ENCODE measurements around the gene HNRNPAB.

HNRNPAB gene

DNA sequence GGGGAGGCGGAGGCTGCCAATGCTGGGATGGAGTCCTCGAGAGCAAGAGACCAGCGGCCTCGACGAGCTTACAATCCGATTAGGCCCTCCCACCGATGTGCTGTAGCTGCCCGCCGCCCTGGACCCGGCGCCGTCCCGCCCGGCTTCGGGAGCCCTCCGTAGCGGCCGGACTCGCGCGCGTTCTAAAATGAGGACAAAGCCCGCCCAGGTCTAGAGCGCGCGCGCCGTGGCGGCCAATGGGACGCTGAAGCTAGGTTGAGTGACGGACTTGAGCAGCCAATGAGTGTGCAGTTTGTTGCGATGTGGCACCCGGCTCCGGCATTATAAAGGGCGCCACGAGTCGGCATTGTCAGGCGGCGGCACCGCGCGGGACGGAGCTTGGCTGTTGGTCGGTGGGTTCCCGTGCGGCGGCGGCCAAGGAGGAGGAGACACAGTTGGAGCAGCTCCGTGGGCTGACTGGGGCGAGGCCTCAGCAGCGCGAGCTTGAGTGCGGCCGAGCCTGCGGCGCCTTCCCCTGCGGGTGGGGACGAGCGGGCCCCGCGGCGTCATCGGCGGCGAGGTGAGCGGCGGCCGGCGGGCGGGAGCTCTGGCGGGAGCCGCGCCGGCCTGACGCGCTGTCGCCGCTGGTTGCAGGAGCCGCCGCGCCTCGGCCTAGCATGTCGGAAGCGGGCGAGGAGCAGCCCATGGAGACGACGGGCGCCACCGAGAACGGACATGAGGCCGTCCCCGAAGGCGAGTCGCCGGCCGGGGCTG lies at the start of gene HNRNPAB:
Gene HNRNPAB, plus strand, starts transcription at position 352 of the 753 bp plus-strand sequence. Its CDS starts 305 bp downstream, at position 657.
- peak; percentile 89 for DNase-seq

DNA sequence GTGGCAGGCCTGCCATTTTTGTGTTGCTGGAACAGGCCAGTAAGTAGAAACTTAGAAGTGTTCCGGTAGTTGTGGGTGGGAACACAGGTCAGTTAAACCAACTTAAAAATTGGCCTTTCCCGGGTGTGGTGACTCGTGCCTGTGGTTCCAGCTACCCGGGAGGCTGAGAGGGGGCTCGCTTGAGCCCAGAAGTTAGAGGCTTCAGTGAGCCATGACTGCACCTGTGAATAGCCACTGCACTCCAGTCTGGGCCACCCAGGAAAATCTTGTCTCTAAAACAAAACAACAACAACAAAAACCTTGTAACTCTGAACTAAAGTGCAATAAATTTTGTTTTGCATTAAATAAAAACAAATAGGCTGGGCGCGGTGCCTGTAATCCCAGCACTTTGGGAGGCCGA lies 49.3 kb upstream of the HNRNPAB start:
- no peak for DNase-seq

DNA sequence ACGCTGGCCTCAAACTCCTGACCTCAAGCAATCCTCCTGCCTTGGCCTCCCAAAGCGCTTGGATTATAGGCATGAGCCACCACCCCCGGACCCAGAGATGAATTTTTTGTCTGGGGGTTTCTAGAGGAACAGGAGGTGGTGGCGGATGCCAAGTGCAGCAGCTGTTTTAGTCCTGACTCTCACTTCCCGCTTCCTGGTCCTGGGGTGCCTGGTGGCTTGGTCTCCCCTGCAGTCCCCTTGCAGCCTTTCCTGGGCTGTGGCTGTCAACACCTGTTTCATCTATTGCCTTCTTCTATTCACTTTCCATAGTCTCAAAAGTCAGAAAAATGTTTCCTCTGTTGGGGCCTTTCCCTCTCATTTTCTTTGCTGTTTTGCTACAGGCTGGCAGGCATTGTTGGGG lies 44.2 kb upstream of the HNRNPAB start:
- DNase-seq: no peak

DNA sequence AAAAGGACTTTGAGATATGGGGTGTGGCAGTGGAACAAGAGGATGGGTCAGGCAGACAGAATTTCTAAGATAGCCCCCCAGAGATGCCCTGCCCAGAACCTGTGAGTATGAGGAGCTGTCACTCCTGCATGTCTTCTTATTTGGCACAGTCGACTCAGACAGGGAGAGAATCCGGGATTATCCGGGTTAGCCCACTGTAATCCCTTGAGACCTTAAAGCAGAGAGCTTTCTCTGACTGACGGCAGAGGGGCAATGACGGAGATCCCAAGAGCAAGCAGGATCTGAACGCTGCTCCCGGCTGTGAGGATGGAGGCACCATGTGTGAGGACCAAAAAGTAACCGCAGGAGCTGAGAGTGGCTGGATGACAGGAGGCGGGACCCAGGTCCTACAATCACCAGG lies 41.9 kb upstream of the HNRNPAB start:
- no peak for DNase-seq

DNA sequence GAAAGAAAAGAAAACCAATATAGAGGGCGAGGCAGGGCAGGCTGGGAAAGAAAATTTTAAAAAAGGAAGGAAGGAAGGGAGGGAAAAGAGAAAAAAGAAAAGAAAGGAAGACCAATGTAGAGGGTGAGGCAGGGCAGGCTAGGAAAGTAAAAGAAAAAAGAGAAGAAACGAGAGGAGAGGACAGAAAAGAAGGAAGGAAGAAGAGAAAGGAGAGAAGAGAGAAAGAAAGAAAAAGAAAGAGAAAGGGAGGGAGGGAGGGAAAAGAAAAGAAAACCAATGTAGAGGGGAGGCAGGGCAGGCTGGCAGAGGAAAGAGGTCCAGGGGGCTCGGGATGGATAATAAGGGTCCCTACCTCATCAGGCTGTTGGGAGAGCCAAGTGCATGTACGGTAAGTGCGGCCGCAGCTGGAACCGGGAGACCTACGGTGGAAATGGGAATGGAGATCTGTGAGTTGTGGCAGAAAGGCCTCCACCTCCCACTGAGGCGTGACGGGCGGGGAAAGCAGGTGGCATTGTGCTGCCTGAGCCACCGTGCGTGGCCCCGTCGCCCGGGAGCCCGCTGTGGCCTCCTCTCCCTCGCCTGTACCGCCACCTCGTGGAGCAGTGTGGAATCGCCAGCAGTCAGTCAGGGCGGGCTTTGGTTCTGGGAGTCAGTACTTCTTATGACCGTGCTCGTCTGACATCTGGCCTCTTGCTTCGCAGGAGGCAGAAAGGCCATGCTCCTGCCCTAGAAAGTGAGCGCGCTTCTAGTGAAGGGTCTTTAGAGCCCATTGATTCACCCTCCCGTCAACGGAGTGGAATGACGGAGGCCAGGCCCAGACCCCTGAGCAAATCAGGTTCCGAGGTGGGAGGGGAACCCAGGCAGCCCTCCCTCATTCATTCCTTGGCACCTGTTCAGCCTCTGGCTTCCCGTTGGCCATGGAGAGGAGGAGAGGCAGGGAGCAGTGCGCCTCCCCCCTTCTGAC lies 40.3 kb upstream of the HNRNPAB start:
- peak; percentile 91 for DNase-seq

DNA sequence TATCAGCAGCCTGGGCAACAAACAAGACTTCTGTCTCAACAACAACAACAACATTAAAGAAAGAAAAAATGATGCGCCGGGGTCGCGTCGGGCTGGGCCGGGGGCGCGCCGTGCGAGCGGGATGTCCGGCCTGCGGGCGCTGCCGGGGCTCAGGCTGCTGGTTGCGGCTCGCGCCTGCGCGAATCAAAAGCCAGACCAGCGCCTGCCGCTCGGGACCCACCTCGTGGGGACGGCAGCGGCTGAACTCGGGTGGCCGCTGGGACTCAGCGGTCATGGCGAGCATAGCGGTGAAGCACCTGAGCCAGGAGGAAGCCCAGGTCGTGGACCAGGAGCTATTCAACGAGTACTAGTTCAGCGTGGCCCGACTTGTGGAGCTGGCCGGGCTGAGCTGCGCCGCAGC lies 38.8 kb upstream of the HNRNPAB start:
- DNase-seq: no peak

DNA sequence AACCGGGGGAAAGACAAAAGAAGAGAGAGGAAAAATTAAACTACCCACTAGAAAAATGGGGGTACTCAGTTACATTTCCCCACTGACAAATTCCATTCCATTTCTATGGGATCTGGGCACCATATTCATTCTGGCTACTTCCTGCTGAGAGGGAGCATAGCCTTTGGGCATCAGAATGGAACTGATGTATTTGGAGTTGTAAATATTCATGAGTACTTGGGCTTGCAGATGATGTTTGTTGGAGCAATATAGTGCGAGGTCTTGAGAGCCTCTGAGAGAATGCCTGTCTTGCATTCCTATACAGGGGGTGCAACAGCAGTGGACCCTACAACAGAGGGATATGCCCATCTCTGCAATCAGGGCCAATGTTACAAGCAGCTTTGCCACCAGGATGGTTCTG lies 33.9 kb upstream of the HNRNPAB start:
- DNase-seq: no peak

DNA sequence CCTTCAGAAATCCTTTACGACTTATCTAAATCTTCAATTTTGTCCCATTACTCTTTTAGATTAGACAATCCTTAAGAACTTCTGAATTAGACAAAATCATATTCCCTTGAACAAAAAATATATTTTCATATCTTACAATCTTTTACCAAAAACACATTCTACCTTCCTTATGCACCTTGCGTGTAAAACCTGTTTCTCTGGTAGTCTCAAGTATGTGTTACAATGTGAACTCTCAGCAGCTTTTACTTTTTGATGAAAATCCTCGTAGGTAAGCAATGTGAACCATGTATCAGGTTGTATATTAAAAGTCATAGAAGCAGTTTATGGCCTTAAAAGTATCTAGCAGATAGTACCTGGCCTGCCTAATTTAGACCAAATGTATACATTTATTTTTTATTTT lies 29.9 kb upstream of the HNRNPAB start:
- DNase-seq: no peak

DNA sequence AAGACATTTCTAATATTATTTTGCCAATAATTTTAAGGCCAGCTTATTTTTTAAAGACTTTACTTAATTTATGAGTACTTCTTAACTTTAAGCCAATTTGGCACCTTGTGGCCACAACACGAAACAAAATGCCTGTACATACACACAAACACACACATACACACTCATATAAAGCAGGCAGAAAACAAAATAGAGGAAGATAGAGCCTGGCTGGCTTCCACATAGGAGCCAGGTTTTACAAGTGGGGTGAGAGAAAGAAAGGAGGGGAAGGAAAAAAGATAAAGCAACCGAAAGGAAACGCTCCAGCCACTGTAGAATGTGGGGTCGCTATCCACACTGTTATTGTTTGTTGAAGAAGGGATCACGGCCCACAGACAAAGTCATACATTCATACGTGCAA lies 27.5 kb upstream of the HNRNPAB start:
- DNase-seq: no peak

DNA sequence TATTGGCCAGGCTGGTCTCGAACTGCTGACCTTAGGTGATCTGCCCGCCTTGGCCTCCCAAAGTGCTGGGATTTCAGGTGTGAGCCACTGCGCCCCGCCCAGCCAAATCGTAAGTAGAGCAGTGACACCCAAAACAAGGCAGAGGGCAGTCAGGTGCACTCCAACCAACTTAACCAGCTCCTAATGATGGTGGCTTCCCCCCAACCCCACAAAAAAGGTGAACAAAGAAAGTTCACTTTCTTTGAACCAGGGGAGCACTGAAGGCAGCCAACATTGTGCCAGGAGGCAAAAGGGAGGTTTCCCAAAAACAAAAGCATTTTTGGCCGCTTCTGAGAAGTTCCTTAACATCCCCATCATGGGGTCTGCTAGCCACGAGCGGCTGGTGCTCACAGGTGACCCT lies 26.8 kb upstream of the HNRNPAB start:
- no peak for DNase-seq

DNA sequence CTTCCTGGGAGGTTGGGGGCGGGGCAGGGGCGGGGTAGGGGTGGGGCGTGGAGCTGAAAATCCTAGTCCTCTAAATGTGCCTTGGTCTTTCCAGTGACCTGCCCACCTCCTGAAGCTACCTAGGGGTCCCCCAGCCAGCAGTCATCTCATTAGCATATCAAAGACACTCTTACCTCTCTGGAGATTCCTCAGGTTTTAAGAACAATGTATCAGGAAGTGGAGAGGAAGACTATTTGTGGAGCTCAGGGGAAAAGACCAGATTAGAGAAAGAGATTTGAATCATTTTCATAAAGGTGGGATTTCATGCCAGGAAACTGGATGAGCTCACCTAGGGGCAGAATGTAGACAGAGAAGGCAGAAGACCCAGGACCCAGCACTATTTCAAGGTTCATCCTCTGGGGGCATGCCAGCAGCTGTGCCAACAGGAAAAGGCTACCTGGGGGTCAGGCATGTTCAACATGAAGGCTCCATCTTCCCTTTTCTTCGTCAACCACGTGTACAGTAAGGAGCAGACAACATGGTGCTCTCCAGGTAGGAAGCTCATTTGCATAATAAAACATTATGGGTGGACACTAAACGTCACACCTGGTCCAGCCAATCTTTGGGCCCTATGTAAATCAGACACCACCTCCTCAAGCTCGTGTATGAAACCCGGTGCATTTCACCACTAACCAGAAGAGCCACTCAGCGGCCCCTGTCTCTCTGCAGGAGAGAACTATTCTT lies 24.0 kb upstream of the HNRNPAB start:
- no peak for DNase-seq

DNA sequence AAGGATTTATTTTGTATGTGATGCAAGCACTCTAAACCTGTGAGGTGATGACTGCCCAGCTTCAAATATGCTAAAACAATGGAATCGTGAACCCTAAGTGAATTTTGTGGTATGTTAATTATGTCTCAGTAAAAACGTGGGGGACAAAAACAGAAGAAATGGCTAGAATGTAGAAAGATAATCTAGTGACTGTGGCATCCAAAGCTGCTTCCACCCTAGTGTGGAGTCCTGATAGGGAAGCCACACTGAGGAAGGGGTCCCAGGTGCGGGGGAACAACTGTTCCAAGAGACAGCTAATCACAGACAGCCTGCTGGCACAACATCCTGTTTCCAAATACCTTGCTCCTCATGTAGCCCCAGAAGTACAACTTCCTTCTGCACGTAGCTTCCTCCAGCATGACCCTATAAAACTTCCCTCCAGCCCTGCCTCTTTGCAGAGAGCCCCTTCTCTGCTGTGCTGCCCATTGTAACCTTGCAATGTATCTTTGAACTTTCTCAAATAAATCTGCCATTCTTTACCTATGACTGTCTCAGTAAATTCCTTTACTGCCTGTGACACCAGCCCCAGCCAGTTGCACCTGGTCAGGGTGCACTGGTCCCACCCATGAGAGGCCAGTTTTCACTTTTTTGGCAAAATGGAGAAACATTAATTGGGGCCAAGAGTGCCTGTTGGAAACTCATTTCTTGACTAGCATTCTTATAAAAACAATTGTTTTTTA lies 22.0 kb upstream of the HNRNPAB start:
- peak; percentile 76 for DNase-seq

DNA sequence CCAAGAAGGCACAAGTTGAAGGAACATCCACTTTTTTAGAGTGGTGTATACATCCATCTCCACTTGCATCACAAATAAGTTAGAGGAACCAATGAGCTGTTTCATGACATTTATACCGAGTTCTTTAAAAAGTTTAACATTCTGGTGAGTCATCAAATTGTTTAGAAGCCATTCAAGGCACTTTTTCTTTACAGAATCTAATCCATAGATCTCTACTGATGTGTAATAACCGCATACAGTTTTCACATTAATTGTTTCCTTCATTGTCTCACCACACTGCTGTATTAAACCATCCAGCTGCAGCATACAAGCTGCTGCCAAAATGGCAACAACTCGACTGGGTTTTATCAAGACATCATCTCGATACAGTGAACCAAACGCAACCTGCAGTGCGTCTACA lies 17.9 kb upstream of the HNRNPAB start:
- DNase-seq: no peak

DNA sequence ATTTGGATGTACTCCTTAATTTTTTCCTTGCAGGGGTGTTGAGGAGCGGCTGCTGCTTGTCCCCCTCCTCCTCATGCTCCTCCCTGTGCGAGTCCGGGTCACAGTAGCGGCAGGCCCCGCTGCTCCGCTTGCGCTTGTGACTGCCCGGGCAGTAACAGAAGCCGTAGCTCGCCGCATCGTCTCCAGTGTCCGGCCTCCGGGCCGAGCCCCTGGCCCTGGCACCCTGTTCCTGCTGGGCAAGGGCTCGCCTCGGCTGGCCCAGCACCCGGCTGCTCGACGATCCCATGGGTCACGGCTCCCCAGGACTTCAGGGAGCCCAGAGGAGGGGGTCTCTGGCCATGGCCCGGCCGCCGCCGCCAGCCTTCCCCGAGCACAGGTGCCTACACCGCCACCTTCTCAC lies 17.3 kb upstream of the HNRNPAB start, which contains the start of gene GMCL2:
Gene GMCL2, minus strand, starts transcription at position 358 of the 400 bp plus-strand sequence. Its CDS starts 72 bp downstream, at position 286.
- DNase-seq: no peak

DNA sequence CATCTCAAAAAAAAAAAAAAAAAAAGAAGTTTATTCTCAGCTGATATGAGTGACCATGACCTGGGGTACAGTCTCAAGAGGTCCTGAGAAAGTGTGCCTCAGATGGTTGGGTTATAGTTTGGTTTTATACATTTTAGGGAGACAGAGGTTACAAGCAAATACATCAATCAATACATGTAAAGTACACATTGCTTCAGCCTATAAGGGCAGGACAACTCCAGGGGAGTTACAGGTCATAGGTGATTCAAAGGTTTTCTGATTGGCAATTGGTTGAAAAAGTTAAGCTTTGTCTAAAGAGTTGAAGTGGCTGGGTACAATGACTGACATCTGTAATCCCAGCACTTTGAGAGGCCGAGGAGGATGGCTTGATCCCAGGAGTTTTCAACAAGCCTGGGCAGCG lies 14.9 kb upstream of the HNRNPAB start:
- DNase-seq: no peak

DNA sequence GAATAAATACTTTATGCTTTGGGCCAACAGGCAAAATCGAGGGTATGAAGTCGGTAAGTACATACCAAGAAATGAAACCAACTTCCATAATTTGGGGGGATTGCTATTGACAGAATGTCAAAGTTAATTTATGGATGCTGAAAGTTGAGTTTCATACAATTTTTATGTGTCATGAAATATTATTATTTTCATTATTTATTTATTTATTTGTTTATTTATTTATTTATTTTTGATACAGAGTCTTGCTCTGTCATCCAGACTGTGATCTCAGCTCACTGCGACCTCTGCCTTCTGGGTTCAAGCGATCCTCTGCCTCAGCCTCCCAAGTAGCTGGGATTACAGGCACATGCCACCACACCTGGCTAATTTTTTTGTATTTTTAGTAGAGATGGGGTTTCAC lies 12.7 kb upstream of the HNRNPAB start:
- no peak for DNase-seq

DNA sequence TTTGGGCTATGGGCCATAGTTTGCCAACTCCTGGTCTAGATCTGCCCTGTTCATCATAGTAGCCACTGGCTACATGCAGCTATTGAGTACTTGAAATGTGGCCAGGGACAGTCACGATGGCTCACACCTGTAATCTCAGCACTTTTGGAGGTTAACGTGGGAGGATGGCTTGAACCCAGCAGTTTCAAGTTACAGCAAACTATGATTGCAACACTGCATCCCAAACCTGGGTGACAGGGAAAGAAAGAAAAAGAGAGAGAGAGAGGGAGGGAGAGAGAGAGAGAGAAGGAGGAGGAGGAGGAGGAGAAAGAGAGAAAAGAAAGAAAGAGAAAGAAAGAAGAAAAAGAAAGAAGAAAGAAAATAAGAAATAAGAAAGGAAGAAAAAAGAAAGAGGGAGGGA lies 12.1 kb upstream of the HNRNPAB start:
- DNase-seq: no peak

DNA sequence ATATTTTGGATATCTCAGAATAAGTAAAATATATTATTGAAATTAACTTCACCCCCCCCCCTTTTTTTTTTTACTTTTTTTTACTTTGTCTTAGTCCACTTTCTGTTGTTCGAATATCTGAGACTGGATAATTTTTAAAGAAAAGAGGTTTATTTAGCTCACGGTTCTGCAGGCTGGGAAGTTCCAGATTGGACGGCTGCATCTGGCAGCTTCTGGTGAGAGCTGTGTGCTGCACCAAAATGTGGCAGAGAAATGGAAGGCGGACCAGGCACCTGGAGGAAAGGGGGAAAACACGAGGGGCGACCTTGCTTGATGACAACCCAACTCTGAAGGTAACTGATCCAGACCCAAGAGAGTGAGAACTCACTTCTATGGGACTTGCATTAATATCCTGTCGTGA lies 11.5 kb upstream of the HNRNPAB start:
- DNase-seq: no peak

DNA sequence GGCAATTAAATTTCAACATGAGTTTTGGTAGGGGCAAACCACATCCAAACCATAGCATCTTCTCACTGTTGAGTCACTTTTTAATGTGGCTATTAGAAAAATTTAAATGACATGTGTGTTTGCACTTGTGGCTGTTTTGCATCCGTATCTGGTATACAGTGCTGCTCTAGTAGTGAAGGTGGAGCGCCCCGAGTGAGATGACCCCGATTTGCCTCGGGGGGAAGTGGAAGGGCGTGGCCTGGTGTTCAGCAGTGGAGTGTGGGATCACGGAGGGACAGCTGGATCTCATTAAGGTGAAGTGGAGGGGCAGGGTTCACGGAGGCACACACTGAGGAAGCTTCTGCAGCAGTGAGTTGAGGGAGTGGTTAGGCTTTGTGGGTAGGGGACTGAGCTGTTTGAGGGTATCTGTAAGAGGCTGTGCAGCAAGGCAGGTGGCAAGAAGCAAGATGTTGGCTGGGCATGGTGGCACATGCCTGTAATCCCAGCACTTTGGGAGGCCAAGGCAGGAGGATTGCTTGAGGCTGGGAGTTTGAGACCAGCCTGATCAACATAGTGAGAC lies 11.0 kb upstream of the HNRNPAB start:
- DNase-seq: no peak

DNA sequence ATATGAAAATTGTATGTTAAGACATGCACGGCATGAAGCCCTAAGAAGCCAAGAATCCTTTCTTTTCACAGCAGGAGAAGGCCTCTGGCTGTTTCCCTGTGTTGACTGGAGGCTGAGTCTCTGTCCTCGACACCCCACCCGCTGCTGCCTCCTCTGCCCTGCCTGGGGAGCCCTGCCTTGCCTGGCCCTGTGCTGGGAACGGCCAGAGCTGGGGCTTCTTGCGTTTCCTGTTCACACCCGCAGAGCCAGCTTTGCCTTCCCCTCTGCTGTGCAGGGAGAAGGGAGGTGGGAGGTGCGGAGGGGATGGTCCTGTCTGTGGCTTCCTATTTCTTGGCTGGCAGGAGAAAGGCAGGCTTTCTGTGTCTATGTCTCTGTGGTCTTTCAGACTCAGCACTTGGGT lies 10.3 kb upstream of the HNRNPAB start:
- no peak for DNase-seq

DNA sequence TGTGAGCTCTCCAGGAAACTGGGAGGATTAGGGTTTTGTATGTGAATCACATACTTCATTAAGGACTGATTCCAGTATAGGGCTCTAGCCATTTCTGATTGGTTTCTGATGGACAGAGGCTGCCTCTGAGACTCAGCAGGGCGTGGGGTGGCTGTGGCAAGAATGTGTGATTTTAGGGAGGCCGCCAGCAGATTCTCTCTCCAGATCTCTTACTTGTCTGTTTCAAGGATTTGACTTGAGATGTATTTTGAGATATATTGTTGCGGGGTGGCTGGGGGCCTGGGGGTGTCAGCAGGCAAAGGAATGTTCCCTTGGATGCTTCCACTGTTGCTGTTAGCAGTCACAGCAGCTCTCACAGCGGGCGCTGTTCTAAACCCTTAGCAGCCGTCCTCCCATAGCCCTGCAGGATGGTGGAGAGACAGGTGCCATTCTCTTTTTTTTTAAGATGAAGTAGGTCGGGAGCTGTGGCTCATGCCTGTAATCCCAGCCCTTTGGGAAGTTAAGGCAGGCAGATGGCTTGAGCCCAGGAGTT lies 8.0 kb upstream of the HNRNPAB start:
- DNase-seq: no peak

DNA sequence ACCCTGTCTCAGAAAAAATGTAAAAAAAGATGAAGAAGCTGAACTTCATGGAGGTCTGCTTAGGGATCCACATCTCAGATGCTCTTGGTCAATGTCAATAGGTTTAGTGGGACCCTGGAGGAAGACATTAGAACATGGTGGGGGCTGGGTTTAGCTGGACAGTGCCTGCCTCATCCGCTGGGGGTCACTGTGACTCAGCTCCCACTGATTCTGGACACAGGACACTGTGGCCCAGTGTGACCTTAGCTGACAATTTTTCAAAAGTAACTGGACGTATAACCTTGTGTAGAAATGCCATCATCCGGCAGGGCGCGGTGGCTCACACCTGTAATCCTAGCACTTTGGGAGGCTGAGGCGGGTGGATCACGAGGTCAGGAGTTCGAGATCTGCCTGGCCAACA lies 7.3 kb upstream of the HNRNPAB start:
- DNase-seq: no peak
